ENCODE results near the gene HTR4.

GRCh38 chr5:148633067-148633377, 21.3 kb downstream of the HTR4 start:
- TF ChIP-seq CTCF (optimal IDR thresholded peaks at IDR 0.05 in 1 of 3, IDR thresholded peaks at IDR 0.05 in 1 of 3, conservative IDR thresholded peaks at IDR 0.05 in 1 of 3; ENCODE audit: extremely low read depth in 1 of 3, insufficient read depth in 2 of 3, low read length in 3 of 3) (no peak), EZH2 (IDR thresholded peaks at IDR 0.05; ENCODE audit: low read length) (no peak)

Data from keratinocyte (primary cell).